GM18907 (cell line): ENCODE results near the gene NFKBIE.

Experiments used
- ATAC-seq: cut with Tn5 transposase; IDR thresholded peaks from one replicate; pipeline ENCODE4 v1.9.1; 2021; ENCODE audit warnings: mild to moderate bottlenecking, moderate library complexity; ENCODE audit not compliant: unreplicated experiment

NFKBIE gene

GRCh38 chr6:44211284-44211683, 54.1 kb downstream of the NFKBIE start:
- no peak for ATAC-seq
